ENCODE measurements around the gene GFOD1. TPM values are rescaled to one million over a fixed set of nuclear protein-coding genes. Genes with fewer than 3 reads are reported as not detected.

GFOD1 gene
- total RNA-seq, 4 donors from 2014 or later = 7.3 to 15.9 (median 12.4) TPM

GRCh38 chr6:13439644-13440043 is 47.8 kb downstream of the GFOD1 start:
- 80 to 81% methylated on average over 1 of the region's 1 CpG for WGBS, 2 donors
- DNase-seq (ENCODE audit: low spot score in 2 of 2) = peak in 1 of 2 donors; percentile 3
- H3K4me3 ChIP-seq (ENCODE audit: low read depth, poor library complexity, severe bottlenecking) = no peak overlapping the region
- TF ChIP-seq CTCF (IDR thresholded peaks at IDR 0.05) = no peak
- no peak for TF ChIP-seq POLR2A (IDR thresholded peaks at IDR 0.05)
- intact Hi-C loops (cut with DNase I; ENCODE audit: low total_unique reads) = no loop called here

- TF ChIP-seq POLR2A (IDR thresholded peaks at IDR 0.05) (no peak), CTCF (IDR thresholded peaks at IDR 0.05) (no peak)
- intact Hi-C loops (cut with DNase I; ENCODE audit: low total_unique reads) = no loop called here
- DNase-seq (ENCODE audit: low spot score in 2 of 2) = no peak
- H3K4me3 ChIP-seq (ENCODE audit: low read depth, poor library complexity, severe bottlenecking) = no peak overlapping the region
- 90 to 100% methylated on average over 1 of the region's 1 CpG for WGBS, 2 donors
These were observed 49.3 kb downstream of the GFOD1 start for GRCh38 chr6:13438126-13438525.

GRCh38 chr6:13437218-13437996 is 50.0 kb downstream of the GFOD1 start:
- H3K4me3 ChIP-seq (ENCODE audit: low read depth, poor library complexity, severe bottlenecking) = no peak overlapping the region
- intact Hi-C loops (cut with DNase I; ENCODE audit: low total_unique reads) = no loop called here
- DNase-seq (ENCODE audit: low spot score in 2 of 2) = peak in 1 of 2 donors; percentile 31
- 85 to 89% methylated on average over 3 of the region's 3 CpGs for WGBS, 2 donors
- no peak for TF ChIP-seq CTCF (IDR thresholded peaks at IDR 0.05)
- no peak for TF ChIP-seq POLR2A (IDR thresholded peaks at IDR 0.05)

GRCh38 chr6:13436399-13437217 is 50.8 kb downstream of the GFOD1 start:
- 87 to 92% methylated on average over 7 of the region's 7 CpGs for WGBS, 2 donors
- intact Hi-C loops (cut with DNase I; ENCODE audit: low total_unique reads) = no loop called here
- no peak for DNase-seq (ENCODE audit: low spot score in 2 of 2)
- TF ChIP-seq CTCF (IDR thresholded peaks at IDR 0.05) (no peak), POLR2A (IDR thresholded peaks at IDR 0.05) (no peak)
- H3K4me3 ChIP-seq (ENCODE audit: low read depth, poor library complexity, severe bottlenecking) = no peak overlapping the region

GRCh38 chr6:13435477-13436246 is 51.7 kb downstream of the GFOD1 start:
- intact Hi-C loops (cut with DNase I; ENCODE audit: low total_unique reads) = no loop called here
- no peak for TF ChIP-seq CTCF (IDR thresholded peaks at IDR 0.05)
- TF ChIP-seq POLR2A (IDR thresholded peaks at IDR 0.05) = no peak
- DNase-seq (ENCODE audit: low spot score in 2 of 2) = no peak
- 64 to 73% methylated on average over 3 to 4 of the region's 4 CpGs for WGBS, 2 donors
- H3K4me3 ChIP-seq (ENCODE audit: low read depth, poor library complexity, severe bottlenecking) = no peak overlapping the region
